ENCODE results near the gene CLPX. TPM values are rescaled to one million over a fixed set of nuclear protein-coding genes. Genes with fewer than 3 reads are reported as not detected.
A peak's percentile ranks its signal among the peaks of the same experiment; 100 is the strongest.

The CLPX gene
- total and polyA plus RNA-seq, 7 experiments from 2014 or later, result 33.4 to 56.3 (median 37.0) TPM

DNA sequence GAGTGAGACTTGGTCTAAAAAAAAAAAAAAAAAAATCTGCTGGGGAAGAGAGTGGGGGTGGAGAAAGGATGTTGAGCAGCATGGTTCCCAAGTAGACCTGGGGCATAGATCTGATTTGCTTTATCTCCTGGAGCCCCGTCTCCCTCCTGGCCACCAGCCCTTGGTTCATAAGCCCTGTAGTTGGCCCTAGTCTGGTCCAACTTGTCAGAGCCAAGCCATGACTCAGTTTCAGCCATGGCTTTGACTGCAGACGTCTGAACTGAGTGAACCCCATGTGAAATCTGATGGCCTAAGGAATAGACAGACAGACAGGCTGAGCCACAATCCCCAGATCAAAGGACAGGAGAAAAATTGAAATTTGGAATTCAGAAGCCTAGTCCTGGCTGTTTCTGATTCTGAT, 28.1 kb upstream of the CLPX start:
- no peaks in the 10 kb centered on the region for H3K4me1 ChIP-seq (ENCODE audit: control insufficient read depth in 2 of 2, insufficient read depth in 2 of 2, low read length in 2 of 2)
- H3K9me3 Mint-ChIP-seq, result no peaks in the 10 kb centered on the region
- CTCF ChIA-PET, result no interaction called here
- H3K27me3 ChIP-seq (ENCODE audit: control insufficient read depth in 2 of 2, insufficient read depth in 2 of 2, low read length in 2 of 2), result no peaks in the 10 kb centered on the region
- no peak overlapping the region for H3K4me3 Mint-ChIP-seq
- H3K27ac Mint-ChIP-seq, result no peak overlapping the region
- ATAC-seq (no peak), DNase-seq (no peak)
- POLR2A ChIA-PET, result no interaction called here
- no peaks in the 10 kb centered on the region for H3K36me3 ChIP-seq (ENCODE audit: control insufficient read depth in 2 of 3, insufficient read depth in 3 of 3, low read length in 3 of 3)
- H3K27ac ChIP-seq (ENCODE audit: low read depth, low read length), result no peak overlapping the region
- H3K9me3 ChIP-seq (ENCODE audit: control insufficient read depth in 2 of 3, low read length in 3 of 3), result no peaks in the 10 kb centered on the region
- no peaks in the 10 kb centered on the region for H3K36me3 Mint-ChIP-seq
- intact Hi-C loops (cut with micrococcal nuclease), result no loop called here
- H3K27me3 Mint-ChIP-seq, result no peaks in the 10 kb centered on the region
- no peak overlapping the region for H3K4me3 ChIP-seq (ENCODE audit: low read length)
- no peaks in the 10 kb centered on the region for H3K4me1 Mint-ChIP-seq

- ChIA-PET POLR2A (no interaction called here), CTCF (no interaction called here)
- H3K9me3 Mint-ChIP-seq, result no peaks in the 10 kb centered on the region
- Histone ChIP-seq H3K27ac (ENCODE audit: low read depth, low read length) (no peak overlapping the region), H3K27me3 (ENCODE audit: control insufficient read depth in 2 of 2, insufficient read depth in 2 of 2, low read length in 2 of 2) (no peaks in the 10 kb centered on the region), H3K36me3 (ENCODE audit: control insufficient read depth in 2 of 3, insufficient read depth in 3 of 3, low read length in 3 of 3) (no peaks in the 10 kb centered on the region), H3K9me3 (ENCODE audit: control insufficient read depth in 2 of 3, low read length in 3 of 3) (no peaks in the 10 kb centered on the region), H3K4me3 (ENCODE audit: low read length) (no peak overlapping the region), H3K4me1 (ENCODE audit: control insufficient read depth in 2 of 2, insufficient read depth in 2 of 2, low read length in 2 of 2) (no peaks in the 10 kb centered on the region)
- no peaks in the 10 kb centered on the region for H3K36me3 Mint-ChIP-seq
- no peaks in the 10 kb centered on the region for H3K4me1 Mint-ChIP-seq
- DNase-seq (peak in 6 of 9 donors; percentile 10 to 44 (median 26)), ATAC-seq (peak; percentile 54)
- no peak overlapping the region for H3K27ac Mint-ChIP-seq
- H3K4me3 Mint-ChIP-seq, result no peak overlapping the region
- intact Hi-C loops (cut with micrococcal nuclease), result loop anchor here in 1 of 2 donors (1.0 kb wide), 1 partner anchor 85 kb away; no protein-coding TSS in a partner anchor
- H3K27me3 Mint-ChIP-seq, result peaks cover 0 to 2% (median 0%) of the 10 kb centered on the region in 5 donors
Observed at GRCh38 chr15:65212097-65212496, 27.0 kb upstream of the CLPX start.

DNA sequence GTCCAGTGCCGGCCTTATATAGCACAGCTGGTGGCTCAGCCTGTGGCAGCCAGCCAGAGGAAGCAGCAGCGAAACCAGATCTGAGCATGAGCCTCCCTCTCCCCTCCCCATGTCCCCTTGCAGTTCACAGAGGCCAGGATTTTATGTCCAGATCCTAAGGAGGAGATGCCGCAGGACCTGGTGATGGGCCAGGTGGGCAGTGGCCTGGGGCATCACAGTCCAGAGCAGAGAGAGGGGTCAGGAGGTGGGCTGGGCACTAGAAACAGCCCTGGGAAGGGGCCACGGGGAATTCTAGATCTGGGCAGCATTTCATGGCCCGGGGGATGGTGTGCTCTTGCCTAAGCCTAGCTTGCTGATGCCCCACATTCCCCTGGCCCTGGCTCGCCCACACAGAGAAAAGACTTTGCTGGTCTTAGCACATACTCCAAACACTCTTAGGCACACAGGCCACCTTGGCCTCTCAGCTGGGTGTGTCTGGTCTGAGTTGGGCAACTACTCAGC, 26.4 kb upstream of the CLPX start:
- no peak for ATAC-seq

GRCh38 chr15:65210770-65211481, 25.8 kb upstream of the CLPX start, which contains the start of gene CILP:
Gene CILP, minus strand, starts transcription at chr15:65211473. Its CDS starts 1,718 bp downstream, at chr15:65209755.
- ATAC-seq (no peak), DNase-seq (no peak)
- ChIA-PET POLR2A (no interaction called here), CTCF (no interaction called here)
- Histone ChIP-seq H3K4me1 (ENCODE audit: control insufficient read depth in 2 of 2, insufficient read depth in 2 of 2, low read length in 2 of 2) (no peaks in the 10 kb centered on the region), H3K36me3 (ENCODE audit: control insufficient read depth in 2 of 3, insufficient read depth in 3 of 3, low read length in 3 of 3) (no peaks in the 10 kb centered on the region), H3K27ac (ENCODE audit: low read depth, low read length) (no peak within 1 kb of the TSS), H3K27me3 (ENCODE audit: control insufficient read depth in 2 of 2, insufficient read depth in 2 of 2, low read length in 2 of 2) (no peaks in the 10 kb centered on the region), H3K9me3 (ENCODE audit: control insufficient read depth in 2 of 3, low read length in 3 of 3) (no peaks in the 10 kb centered on the region), H3K4me3 (ENCODE audit: low read length) (no peak within 1 kb of the TSS)
- intact Hi-C loops (cut with micrococcal nuclease), result no loop called here
- H3K27ac Mint-ChIP-seq, result no peak within 1 kb of the TSS
- no peaks in the 10 kb centered on the region for H3K9me3 Mint-ChIP-seq
- H3K4me1 Mint-ChIP-seq, result no peaks in the 10 kb centered on the region
- no peaks in the 10 kb centered on the region for H3K36me3 Mint-ChIP-seq
- peaks cover 0 to 3% (median 0%) of the 10 kb centered on the region in 5 donors for H3K27me3 Mint-ChIP-seq
- no peak within 1 kb of the TSS for H3K4me3 Mint-ChIP-seq

More for the DNA sequence above, 26.4 kb upstream of the CLPX start:
- Histone ChIP-seq H3K9me3 (ENCODE audit: control insufficient read depth in 2 of 3, low read length in 3 of 3) (no peaks in the 10 kb centered on the region), H3K4me3 (ENCODE audit: low read length) (no peak overlapping the region), H3K36me3 (ENCODE audit: control insufficient read depth in 2 of 3, insufficient read depth in 3 of 3, low read length in 3 of 3) (no peaks in the 10 kb centered on the region), H3K27me3 (ENCODE audit: control insufficient read depth in 2 of 2, insufficient read depth in 2 of 2, low read length in 2 of 2) (no peaks in the 10 kb centered on the region), H3K4me1 (ENCODE audit: control insufficient read depth in 2 of 2, insufficient read depth in 2 of 2, low read length in 2 of 2) (no peaks in the 10 kb centered on the region), H3K27ac (ENCODE audit: low read depth, low read length) (no peak overlapping the region)
- Mint-ChIP-seq H3K4me1 (no peaks in the 10 kb centered on the region), H3K36me3 (no peaks in the 10 kb centered on the region), H3K27ac (no peak overlapping the region), H3K9me3 (no peaks in the 10 kb centered on the region), H3K27me3 (peaks cover 0 to 3% (median 0%) of the 10 kb centered on the region in 5 donors), H3K4me3 (no peak overlapping the region)
- DNase-seq, result no peak
- ChIA-PET CTCF (no interaction called here), POLR2A (no interaction called here)
- intact Hi-C loops (cut with micrococcal nuclease), result no loop called here

GRCh38 chr15:65209701-65210643, 24.8 kb upstream of the CLPX start:
- H3K9me3 Mint-ChIP-seq, result no peaks in the 10 kb centered on the region
- no peak for ATAC-seq
- H3K36me3 Mint-ChIP-seq, result no peaks in the 10 kb centered on the region
- CTCF ChIA-PET, result no interaction called here
- DNase-seq, result no peak
- POLR2A ChIA-PET, result interaction anchor here (1.8 kb wide), 1 partner anchor 10 kb away, joined by 4 read pairs; no protein-coding TSS in a partner anchor
- Histone ChIP-seq H3K27ac (ENCODE audit: low read depth, low read length) (no peak overlapping the region), H3K4me3 (ENCODE audit: low read length) (no peak overlapping the region), H3K9me3 (ENCODE audit: control insufficient read depth in 2 of 3, low read length in 3 of 3) (no peaks in the 10 kb centered on the region), H3K36me3 (ENCODE audit: control insufficient read depth in 2 of 3, insufficient read depth in 3 of 3, low read length in 3 of 3) (no peaks in the 10 kb centered on the region), H3K27me3 (ENCODE audit: control insufficient read depth in 2 of 2, insufficient read depth in 2 of 2, low read length in 2 of 2) (no peaks in the 10 kb centered on the region), H3K4me1 (ENCODE audit: control insufficient read depth in 2 of 2, insufficient read depth in 2 of 2, low read length in 2 of 2) (no peaks in the 10 kb centered on the region)
- H3K27ac Mint-ChIP-seq, result no peak overlapping the region
- no peak overlapping the region for H3K4me3 Mint-ChIP-seq
- intact Hi-C loops (cut with micrococcal nuclease), result no loop called here
- H3K4me1 Mint-ChIP-seq, result no peaks in the 10 kb centered on the region
- peaks cover 0 to 3% (median 0%) of the 10 kb centered on the region in 5 donors for H3K27me3 Mint-ChIP-seq

DNA sequence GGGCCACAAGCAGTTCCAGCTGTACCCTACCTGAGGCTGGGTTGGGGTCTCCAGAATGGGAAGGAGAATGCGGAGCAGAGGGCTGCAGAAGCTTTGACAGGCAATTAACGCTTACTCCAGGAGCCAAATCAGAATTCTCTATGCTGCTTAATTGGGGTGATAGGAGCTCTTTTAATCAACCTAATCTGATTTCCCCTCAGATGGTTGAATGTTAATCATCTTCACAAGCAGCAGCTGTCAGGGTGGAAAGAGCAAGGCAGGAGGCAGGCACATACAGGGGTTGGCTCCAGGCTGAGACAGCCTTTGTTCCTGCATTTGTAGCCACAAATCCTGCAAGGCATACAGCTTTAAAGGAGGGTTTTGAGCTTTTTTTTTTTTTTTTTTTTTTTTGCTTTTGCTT, 23.5 kb upstream of the CLPX start:
- CTCF ChIA-PET, result interaction anchor here (0.8 kb wide), 2 partner anchors 30 to 371 kb away, joined by 3 to 4 read pairs; no protein-coding TSS in a partner anchor
- H3K27me3 ChIP-seq (ENCODE audit: control insufficient read depth in 2 of 2, insufficient read depth in 2 of 2, low read length in 2 of 2), result no peaks in the 10 kb centered on the region
- Mint-ChIP-seq H3K4me3 (no peak overlapping the region), H3K36me3 (no peaks in the 10 kb centered on the region), H3K27me3 (peaks cover 0 to 4% (median 0%) of the 10 kb centered on the region in 5 donors), H3K27ac (no peak overlapping the region), H3K4me1 (no peaks in the 10 kb centered on the region), H3K9me3 (no peaks in the 10 kb centered on the region)
- H3K27ac ChIP-seq (ENCODE audit: low read depth, low read length), result no peak overlapping the region
- ATAC-seq (no peak), DNase-seq (no peak)
- H3K4me1 ChIP-seq (ENCODE audit: control insufficient read depth in 2 of 2, insufficient read depth in 2 of 2, low read length in 2 of 2), result no peaks in the 10 kb centered on the region
- intact Hi-C loops (cut with micrococcal nuclease), result no loop called here
- no peaks in the 10 kb centered on the region for H3K9me3 ChIP-seq (ENCODE audit: control insufficient read depth in 2 of 3, low read length in 3 of 3)
- H3K4me3 ChIP-seq (ENCODE audit: low read length), result no peak overlapping the region
- POLR2A ChIA-PET, result interaction anchor here (0.6 to 1.8 kb wide), 2 partner anchors 9 to 78 kb away, joined by 4 read pairs; no protein-coding TSS in a partner anchor
- no peaks in the 10 kb centered on the region for H3K36me3 ChIP-seq (ENCODE audit: control insufficient read depth in 2 of 3, insufficient read depth in 3 of 3, low read length in 3 of 3)
